PC-9 (cell line): ENCODE results near the gene PIAS1. TPM values are rescaled to one million over a fixed set of nuclear protein-coding genes. Genes with fewer than 3 reads are reported as not detected.
"Not testable (repeated sequence)": the region's sequence is repeated elsewhere in the genome, so short reads cannot be mapped to it uniquely, and the experiment has no call there.

Source experiments
- BruUV-seq: library from RNA; stranded (reverse); fragments of 400-500 nt; replicated peaks from 2 replicates; lab custom pipeline; 2021; lab: Mats Ljungman, UMichigan
- CTCF ChIA-PET: fragments of 300-600 bp; sonication (Branson Sonifier 250); formaldehyde crosslinking; loops from one replicate; lab custom pipeline; 2022; ENCODE audit warnings: antibody characterized with exemption; lab: Charles Lee
- POLR2A ChIA-PET: fragments of 300-600 bp; sonication (Branson Sonifier 250); formaldehyde crosslinking; loops from one replicate; lab custom pipeline; 2022; ENCODE audit warnings: antibody characterized with exemption; ENCODE audit not compliant: unreplicated experiment; lab: Charles Lee
- DNase-seq, 2 experiments: peaks; one replicate each; pipeline versions ENCODE4 v3.0.0 to v3.0.0-alpha.2; 2015 to 2022; ENCODE audit warnings: mixed read lengths in 1 of 2
- H2AFZ ChIP-seq: fragments of 200-600 bp; sonication (generic); 2 replicates; pipeline ENCODE4 v1.8.1; 2017; ENCODE audit warnings: antibody characterized with exemption
- H3F3A ChIP-seq: fragments of 200-600 bp; sonication (generic); 2 replicates; pipeline ENCODE4 v1.8.1; 2017; ENCODE audit warnings: antibody characterized with exemption, mild to moderate bottlenecking, low read depth; ENCODE audit not compliant: insufficient read depth
- H3K27ac ChIP-seq: fragments of 200-600 bp; sonication (generic); 2 replicates; pipeline ENCODE4 v1.6.1; 2016; ENCODE audit warnings: mixed run types
- H3K27me3 ChIP-seq: fragments of 200-600 bp; sonication (generic); 2 replicates; pipeline ENCODE4 v1.6.1; 2016; ENCODE audit warnings: low read depth, mixed run types; ENCODE audit not compliant: insufficient read depth
- H3K36me3 ChIP-seq: fragments of 200-600 bp; sonication (generic); 2 replicates; pipeline ENCODE4 v1.6.1; 2016; ENCODE audit warnings: low read depth, mixed run types
- H3K4me1 ChIP-seq: fragments of 200-600 bp; sonication (generic); replicated peaks from 2 replicates; pipeline ENCODE4 v1.6.1; 2016; ENCODE audit warnings: mixed run types; ENCODE audit not compliant: insufficient read depth
- H3K4me2 ChIP-seq: fragments of 200-600 bp; sonication (generic); 2 replicates; pipeline ENCODE4 v1.6.1; 2017; ENCODE audit warnings: mixed run types
- H3K4me3 ChIP-seq: fragments of 200-600 bp; sonication (generic); 2 replicates; pipeline ENCODE4 v1.6.1; 2016; ENCODE audit warnings: mixed run types
- H3K79me2 ChIP-seq: fragments of 200-600 bp; sonication (generic); 2 replicates; pipeline ENCODE4 v1.6.1; 2017; ENCODE audit warnings: low read depth, mixed run types
- H3K9me2 ChIP-seq: fragments of 200-600 bp; sonication (generic); 2 replicates; pipeline ENCODE4 v1.8.1; 2017; ENCODE audit warnings: mild to moderate bottlenecking; ENCODE audit not compliant: insufficient read depth
- H3K9me3 ChIP-seq: fragments of 200-600 bp; sonication (generic); 2 replicates; pipeline ENCODE4 v1.8.1; 2016; ENCODE audit warnings: low read depth; ENCODE audit not compliant: insufficient read depth
- H4K20me1 ChIP-seq: fragments of 200-600 bp; sonication (generic); 2 replicates; pipeline ENCODE4 v1.8.1; 2017; ENCODE audit not compliant: insufficient read depth
- EZH2 ChIP-seq: fragments of 200-600 bp; sonication (generic); IDR thresholded peaks from 2 replicates; pipeline ENCODE4 v1.8.0; 2017; ENCODE audit warnings: antibody characterized with exemption, low read depth
- intact Hi-C: fragments of 100-400 bp; cut with micrococcal nuclease; formaldehyde crosslinking; loops from one replicate; pipeline ENCODE4 v1.10.0; 2022; ENCODE audit not compliant: unreplicated experiment
- total RNA-seq: library from RNA; stranded (reverse); gene quantifications from 2 replicates; pipeline ENCODE4 v1.2.3, GENCODE V29; 2021
- TF ChIP-seq, protein P1 (sequence below): fragments of 200-600 bp; sonication (generic); conservative IDR thresholded peaks from 2 replicates; pipeline ENCODE4 v1.6.1; 2017; ENCODE audit warnings: mixed run types, antibody characterized with exemption, mild to moderate bottlenecking, moderate library complexity

PIAS1 gene
- total RNA-seq, 1 experiment from 2014 or later = 42.5 TPM

DNA sequence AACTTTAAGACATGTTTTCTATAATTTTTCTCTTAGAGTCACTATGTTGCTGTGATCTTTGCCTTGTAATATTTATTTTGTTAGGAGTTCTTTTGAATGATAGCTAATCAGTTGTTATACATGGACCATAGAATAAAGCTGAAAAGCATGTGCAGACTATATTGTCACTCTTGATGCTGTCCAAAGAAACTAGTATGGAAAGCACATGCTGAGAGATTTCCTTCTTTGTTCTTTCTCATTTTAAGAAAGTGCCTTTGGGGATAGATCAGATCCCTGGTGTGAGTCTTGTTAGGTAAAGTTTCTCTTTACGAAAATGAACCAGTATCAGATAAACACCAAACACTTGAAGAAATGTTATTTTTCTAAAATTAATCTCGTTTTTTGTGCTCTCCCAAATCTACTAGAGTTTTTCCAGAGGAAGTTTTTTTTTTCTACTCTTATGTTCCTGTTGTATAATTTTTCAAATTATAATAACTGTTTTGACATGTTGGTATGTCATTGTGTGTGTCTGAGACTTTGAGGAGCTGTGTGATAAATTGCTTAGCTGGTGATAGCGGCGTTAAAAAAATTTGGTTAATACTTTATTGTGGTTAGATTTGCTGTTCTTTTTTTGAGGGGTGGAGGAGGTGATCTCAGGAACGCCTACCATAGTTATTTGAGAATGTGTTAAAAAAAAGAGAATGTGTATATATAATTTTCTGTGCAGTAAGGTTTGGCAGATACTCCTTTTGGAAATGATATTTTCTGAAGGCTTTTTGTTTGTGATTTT lies 2.2 kb downstream of the PIAS1 start:
- Histone ChIP-seq H4K20me1 (peaks cover 19% of the 10 kb centered on the region), H3K9me3 (no peaks in the 10 kb centered on the region), H2AFZ (no peak overlapping the region), H3F3A (no peaks in the 10 kb centered on the region), H3K4me1 (peaks cover 23% of the 10 kb centered on the region; the same call in 1 of the 2 replicates), H3K27me3 (no peaks in the 10 kb centered on the region), H3K4me2 (peak overlapping the region; percentile 95), H3K9me2 (no peaks in the 10 kb centered on the region), H3K36me3 (no peaks in the 10 kb centered on the region), H3K79me2 (peaks cover 71% of the 10 kb centered on the region), H3K4me3 (peak overlapping the region; percentile 84; the same call in 1 of the 2 replicates), H3K27ac (no peak overlapping the region)
- no TSS peak for BruUV-seq
- intact Hi-C loops = loop anchor here (10.0 kb wide), 1 partner anchor 191 kb away; no protein-coding TSS in a partner anchor
- no peak for DNase-seq
- ChIA-PET POLR2A (interaction anchor here (0.7 kb wide), 1 partner anchor 193 kb away, joined by 4 read pairs; no protein-coding TSS in a partner anchor), CTCF (no interaction called here)
- no peak for TF ChIP-seq EZH2
- TF ChIP-seq, protein P1, sequence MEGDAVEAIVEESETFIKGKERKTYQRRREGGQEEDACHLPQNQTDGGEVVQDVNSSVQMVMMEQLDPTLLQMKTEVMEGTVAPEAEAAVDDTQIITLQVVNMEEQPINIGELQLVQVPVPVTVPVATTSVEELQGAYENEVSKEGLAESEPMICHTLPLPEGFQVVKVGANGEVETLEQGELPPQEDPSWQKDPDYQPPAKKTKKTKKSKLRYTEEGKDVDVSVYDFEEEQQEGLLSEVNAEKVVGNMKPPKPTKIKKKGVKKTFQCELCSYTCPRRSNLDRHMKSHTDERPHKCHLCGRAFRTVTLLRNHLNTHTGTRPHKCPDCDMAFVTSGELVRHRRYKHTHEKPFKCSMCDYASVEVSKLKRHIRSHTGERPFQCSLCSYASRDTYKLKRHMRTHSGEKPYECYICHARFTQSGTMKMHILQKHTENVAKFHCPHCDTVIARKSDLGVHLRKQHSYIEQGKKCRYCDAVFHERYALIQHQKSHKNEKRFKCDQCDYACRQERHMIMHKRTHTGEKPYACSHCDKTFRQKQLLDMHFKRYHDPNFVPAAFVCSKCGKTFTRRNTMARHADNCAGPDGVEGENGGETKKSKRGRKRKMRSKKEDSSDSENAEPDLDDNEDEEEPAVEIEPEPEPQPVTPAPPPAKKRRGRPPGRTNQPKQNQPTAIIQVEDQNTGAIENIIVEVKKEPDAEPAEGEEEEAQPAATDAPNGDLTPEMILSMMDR = no peak

DNA sequence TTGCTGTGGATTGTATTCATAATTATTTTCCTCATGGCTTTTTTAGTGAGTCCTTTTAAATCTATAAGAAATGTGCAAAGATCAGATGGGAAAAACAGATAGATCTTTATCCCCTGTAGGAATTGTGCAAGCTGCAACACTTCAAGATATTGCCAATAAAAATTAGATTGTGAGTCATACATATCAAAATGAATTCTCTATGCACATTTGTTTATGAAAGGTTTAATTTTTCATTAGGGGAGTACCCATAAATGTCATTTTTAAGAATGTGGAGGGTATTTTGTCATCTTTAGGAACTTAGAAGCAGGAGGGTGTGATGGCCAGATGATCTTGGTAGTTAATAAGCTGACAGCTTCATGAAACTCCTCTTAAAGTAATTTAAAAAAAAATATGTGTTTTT lies 2.9 kb downstream of the PIAS1 start:
- Histone ChIP-seq H3F3A (no peaks in the 10 kb centered on the region), H4K20me1 (peaks cover 19% of the 10 kb centered on the region), H3K9me3 (no peaks in the 10 kb centered on the region), H3K79me2 (peaks cover 79% of the 10 kb centered on the region), H3K9me2 (no peaks in the 10 kb centered on the region), H3K27ac (no peak overlapping the region), H3K4me3 (no peak overlapping the region; the same call in 1 of the 2 replicates), H3K4me1 (peaks cover 23% of the 10 kb centered on the region; the same call in 1 of the 2 replicates), H3K4me2 (peak overlapping the region; percentile 95; the same call in 1 of the 2 replicates), H2AFZ (no peak overlapping the region), H3K27me3 (no peaks in the 10 kb centered on the region), H3K36me3 (no peaks in the 10 kb centered on the region)
- POLR2A ChIA-PET = no interaction called here
- peak in 1 of 2 experiments; percentile 36 for DNase-seq
- intact Hi-C loops = loop anchor here (10.0 kb wide), 1 partner anchor 192 kb away; no protein-coding TSS in a partner anchor
- BruUV-seq = no TSS peak
- TF ChIP-seq EZH2 = no peak
- TF ChIP-seq, protein P1 = no peak
- CTCF ChIA-PET = no interaction called here

DNA sequence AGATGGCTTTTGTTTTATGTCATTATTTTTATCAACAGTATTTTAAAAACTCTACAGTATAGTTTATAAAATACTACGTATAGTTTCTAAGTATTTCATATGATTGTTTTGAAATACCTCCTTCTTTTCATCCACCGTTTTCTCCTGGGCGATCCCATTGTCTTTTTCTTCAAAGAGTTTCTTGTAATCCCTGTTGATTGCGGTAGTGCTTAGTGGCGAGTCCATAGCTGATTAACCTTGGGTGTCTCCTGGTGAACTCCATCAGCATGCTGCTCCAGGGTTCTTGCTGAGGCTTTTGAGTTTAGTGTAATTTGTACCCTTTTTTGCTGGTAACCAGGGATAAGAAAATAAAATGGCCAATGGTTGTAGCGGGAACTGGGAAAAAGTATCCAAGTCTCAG lies 3.6 kb downstream of the PIAS1 start:
- Histone ChIP-seq H3F3A (no peaks in the 10 kb centered on the region), H3K79me2 (peaks cover 86% of the 10 kb centered on the region), H3K27ac (no peak overlapping the region), H3K4me2 (no peak overlapping the region), H4K20me1 (peaks cover 24% of the 10 kb centered on the region), H2AFZ (no peak overlapping the region), H3K36me3 (no peaks in the 10 kb centered on the region), H3K9me2 (no peaks in the 10 kb centered on the region), H3K9me3 (no peaks in the 10 kb centered on the region), H3K4me1 (peaks cover 23% of the 10 kb centered on the region; the same call in 1 of the 2 replicates), H3K4me3 (no peak overlapping the region), H3K27me3 (no peaks in the 10 kb centered on the region)
- BruUV-seq = no TSS peak
- CTCF ChIA-PET = no interaction called here
- TF ChIP-seq, protein P1 = no peak
- no peak for TF ChIP-seq EZH2
- intact Hi-C loops = loop anchor here (10.0 kb wide), 1 partner anchor 193 kb away; no protein-coding TSS in a partner anchor
- DNase-seq = no peak
- POLR2A ChIA-PET = no interaction called here

DNA sequence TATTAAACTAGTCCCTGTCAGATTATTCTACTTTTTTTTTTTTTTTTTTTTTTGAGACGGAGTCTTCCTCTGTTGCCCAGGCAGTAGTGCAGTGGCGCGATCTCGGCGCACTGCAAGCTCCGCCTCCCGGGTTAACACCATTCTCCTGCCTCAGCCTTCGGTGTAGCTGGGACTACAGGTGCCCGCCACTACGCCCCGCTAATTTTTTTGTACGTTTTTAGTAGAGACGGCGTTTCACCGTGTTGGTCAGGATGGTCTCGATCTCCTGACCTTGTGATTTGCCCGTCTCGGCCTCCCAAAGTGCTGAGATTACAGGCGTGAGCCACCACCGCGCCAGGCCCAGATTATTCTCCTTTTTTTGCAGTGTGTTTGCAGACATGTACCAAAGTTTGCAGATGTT lies 4.9 kb downstream of the PIAS1 start:
- H3K4me2 ChIP-seq, H3K27ac ChIP-seq, H3K36me3 ChIP-seq, BruUV-seq, H3F3A ChIP-seq, DNase-seq, H3K9me3 ChIP-seq, POLR2A ChIA-PET, H3K4me3 ChIP-seq, H3K9me2 ChIP-seq, H2AFZ ChIP-seq, H3K27me3 ChIP-seq: not testable (repeated sequence)
- CTCF ChIA-PET = interaction anchor here (0.7 kb wide), 1 partner anchor 9 kb away, joined by 10 read pairs; no protein-coding TSS in a partner anchor
- intact Hi-C loops = loop anchor here (10.0 kb wide), 1 partner anchor 194 kb away; no protein-coding TSS in a partner anchor
- H4K20me1 ChIP-seq = peaks cover 28% of the 10 kb centered on the region
- H3K79me2 ChIP-seq = peaks cover 98% of the 10 kb centered on the region
- H3K4me1 ChIP-seq = peaks cover 19% of the 10 kb centered on the region; the same call in 1 of the 2 replicates
